Right hindlimb (tissue), 1 donor: Measurements from ENCODE around the gene SNAP29.
"Not testable (repeated sequence)": the region's sequence is repeated elsewhere in the genome, so short reads cannot be mapped to it uniquely, and the experiment has no call there.

Source experiments
- DNase-seq: peaks from one replicate; pipeline ENCODE4 v3.0.0-alpha.2; 2018

SNAP29 gene

DNA sequence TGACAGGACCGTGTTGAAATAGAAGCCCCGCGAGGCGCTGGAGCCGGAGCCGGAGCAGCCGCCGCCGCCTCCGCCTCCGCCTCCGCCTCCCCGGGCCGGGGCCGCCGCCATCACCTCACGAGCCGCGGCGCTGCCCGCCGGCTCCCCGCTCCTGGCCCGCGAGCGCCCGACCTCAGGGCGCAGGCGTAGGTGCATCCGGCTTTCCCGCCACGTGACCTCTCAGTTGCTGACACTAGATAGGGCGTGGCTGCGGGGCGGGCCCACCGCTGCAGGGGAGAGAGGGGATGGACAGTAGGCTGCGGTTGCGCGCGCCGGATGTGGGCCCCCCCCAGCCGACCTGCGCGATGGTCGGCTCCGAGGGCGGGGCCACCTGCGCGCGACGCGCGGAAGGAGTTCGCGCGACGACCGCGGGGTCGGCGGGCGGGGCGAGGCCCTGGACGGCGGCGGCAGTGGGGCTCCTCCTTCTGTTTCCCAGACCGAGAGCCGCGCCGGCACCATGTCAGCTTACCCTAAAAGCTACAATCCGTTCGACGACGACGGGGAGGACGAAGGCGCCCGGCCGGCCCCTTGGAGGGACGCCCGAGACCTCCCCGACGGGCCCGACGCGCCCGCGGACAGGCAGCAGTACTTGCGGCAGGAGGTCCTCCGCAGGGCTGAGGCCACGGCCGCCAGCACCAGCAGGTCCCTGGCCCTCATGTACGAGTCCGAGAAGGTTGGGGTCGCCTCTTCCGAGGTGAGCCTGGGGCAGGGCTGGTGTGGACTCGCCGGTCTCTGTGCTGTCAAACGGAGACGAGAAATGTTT lies at the start of gene SNAP29, which contains the start of gene PI4KA:
Gene SNAP29, plus strand, starts transcription at position 393 of the 802 bp plus-strand sequence. Its CDS starts 104 bp downstream, at position 497.
Gene PI4KA, minus strand, starts transcription at position 197 of the 802 bp plus-strand sequence. Its CDS starts 86 bp downstream, at position 111.
- DNase-seq, result peak; percentile 99

GRCh38 chr22:20809538-20810185 lies 49.1 kb upstream of the SNAP29 start:
- no peak for DNase-seq

DNA sequence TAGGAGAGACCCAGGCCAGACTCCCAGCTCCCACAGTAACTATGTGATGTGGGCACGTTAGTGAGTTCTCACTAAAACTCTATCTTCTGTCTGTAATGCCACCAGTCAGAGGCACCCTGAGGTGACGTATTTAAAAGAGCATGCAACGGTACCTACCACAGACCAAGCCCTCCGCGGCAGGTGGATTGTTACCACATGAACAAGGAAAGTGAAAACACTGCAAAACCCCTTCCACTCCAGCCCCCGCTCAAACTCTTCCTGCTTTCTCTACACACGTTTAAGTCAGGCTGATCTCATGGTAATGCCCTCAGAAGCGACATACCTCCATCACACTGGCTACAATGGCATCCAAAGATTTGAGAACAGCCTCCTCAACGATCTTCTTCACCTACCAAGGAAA lies 48.2 kb upstream of the SNAP29 start:
- no peak for DNase-seq

GRCh38 chr22:20811171-20811570 lies 47.6 kb upstream of the SNAP29 start:
- no peak for DNase-seq

DNA sequence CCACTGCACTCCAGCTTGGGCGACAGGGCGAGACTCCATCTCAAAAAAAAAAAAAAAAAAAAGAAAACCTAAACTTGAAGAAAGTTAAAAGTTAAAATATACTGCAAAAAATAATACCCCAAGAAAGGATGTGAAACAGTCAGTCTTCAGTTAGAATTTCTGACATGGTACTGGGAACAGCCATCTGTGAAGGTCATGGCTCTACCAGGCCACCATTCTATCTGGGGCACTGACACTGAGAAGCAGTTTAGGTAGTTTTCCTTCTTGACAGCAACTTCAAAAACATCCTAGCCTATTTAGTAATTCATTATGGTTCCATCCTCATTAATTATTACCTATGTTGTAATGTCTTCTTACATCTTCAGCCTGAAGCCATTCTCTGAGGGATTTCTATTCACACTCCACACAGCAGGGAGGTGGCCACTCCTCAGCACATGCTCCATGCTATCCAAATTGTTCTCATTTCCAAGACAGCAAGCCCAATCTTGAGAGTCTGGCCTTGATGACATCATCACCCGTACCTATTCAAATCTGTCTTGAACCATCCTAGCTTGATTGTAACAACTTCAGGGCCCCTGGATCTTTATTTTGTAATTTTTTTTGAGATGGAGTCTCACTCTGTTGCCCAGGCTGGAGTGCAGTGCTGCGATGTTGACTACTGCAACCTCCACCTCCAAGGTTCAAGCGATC lies 46.7 kb upstream of the SNAP29 start:
- DNase-seq, result no peak

DNA sequence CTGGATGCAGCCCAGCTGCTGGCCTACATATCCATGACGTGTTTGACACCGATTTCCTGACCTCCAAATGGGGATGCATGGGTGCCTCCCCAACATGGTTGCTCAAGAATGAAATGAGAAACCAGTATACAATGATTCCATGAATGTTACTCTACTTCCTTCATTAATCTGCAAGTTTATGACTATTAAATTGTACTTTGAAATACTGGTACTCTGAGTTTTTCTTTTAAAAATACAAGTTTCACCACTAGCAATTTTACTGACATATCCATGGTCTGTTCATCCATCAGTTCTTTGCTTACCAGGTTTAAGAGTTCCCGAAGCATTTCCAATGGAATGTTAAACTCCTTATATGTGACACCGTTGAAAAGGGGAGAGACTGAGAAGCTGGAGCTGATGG lies 45.8 kb upstream of the SNAP29 start:
- DNase-seq, result no peak

DNA sequence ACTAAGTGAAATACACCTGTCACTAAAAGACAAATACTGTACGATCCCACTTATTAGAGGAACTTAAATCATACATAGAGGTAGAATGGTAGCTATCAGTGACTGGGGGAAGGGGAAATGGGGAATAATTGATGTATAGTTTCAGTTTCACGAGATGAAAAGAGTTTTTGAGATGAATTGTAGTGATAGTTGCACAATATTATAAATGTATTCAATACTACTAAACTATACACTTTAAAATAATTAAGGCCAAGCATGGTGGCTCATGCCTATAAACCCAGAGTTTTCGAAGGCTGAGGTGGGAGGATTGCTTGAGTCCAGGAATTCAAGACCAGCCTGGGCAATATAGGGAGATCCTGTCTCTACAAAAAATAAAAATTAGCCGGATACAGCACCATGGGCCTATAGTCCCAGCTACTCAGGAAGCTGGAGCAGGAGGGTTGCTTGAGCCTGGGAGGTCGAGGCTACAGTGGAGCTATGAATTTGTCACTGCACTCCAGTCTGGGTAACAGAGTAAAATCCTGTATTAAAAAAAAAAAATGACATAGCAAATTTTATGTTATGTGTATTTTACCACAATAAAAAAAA lies 44.5 kb upstream of the SNAP29 start:
- DNase-seq, result no peak

DNA sequence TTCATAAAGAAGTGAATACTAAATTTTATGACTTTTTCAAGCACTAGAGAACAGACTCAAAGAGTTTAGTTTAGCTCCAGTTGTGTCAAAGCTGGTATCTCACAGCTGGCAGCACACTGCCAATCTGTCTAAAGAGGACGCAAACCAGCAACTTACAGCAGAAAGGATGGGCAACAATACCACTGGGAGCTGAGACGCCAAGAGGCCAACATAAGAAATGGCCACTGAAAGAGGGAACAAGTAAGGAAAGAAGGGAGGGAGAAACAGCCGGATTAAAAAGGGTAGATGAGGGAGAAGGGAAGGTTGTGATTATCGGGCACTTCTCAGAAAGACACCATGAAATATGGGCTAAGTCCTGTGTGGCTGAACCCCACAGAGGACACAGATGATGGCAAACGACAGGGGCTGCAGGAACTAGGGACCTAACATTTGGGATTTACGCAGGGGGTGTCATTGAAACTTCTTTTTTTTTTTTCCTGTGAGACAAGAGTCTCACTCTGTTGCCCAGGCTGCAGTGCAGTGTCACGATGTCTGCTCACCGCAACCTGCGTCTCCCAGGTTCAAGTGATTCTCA lies 43.2 kb upstream of the SNAP29 start:
- no peak for DNase-seq

GRCh38 chr22:20816559-20816958 lies 42.2 kb upstream of the SNAP29 start:
- DNase-seq, result no peak

DNA sequence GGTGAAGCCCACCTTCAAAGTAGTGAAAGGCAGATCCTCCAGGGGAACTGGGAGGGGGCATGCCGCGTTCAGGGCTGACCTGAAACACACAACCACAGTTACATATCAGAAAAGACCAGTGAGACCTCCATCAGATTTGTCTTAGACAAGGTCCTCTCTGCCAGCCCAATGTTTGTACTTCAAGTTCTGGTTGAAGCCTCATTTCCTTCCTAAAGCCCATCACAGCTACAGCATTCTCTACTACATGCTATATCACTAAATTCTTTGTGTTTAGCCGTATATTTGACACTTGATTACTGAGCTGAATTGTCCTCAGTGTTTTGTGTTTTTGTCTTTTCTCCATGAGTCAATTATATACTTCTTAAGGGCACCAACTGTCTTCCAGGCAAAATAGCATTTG lies 40.3 kb upstream of the SNAP29 start:
- no peak for DNase-seq

GRCh38 chr22:20819471-20819870 lies 39.3 kb upstream of the SNAP29 start:
- no peak for DNase-seq

DNA sequence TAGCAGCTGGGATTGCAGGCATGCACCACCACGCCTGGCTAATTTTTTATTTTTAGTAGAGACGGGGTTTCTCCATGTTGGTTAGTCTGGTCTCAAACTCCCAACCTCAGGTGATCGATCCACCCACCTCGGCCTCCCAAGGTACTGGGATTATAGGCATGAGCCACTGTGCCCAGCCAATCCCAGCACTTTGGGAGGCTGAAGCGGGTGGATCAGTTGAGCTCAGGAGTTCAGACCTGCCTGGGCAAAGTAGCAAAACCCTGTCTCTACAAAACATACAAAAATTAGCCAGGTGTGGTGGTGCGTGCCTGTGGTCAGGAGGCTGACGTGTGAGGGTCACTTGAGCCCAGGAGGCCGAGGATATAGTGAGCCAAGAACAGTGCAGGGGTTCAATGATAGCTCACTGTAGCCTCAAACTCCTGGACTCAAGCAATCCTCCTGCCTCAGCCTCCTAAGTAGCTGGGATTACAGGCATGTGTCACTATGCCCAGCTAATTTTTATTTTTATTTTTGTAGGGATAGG lies 37.0 kb upstream of the SNAP29 start:
- DNase-seq, result not testable (repeated sequence)

DNA sequence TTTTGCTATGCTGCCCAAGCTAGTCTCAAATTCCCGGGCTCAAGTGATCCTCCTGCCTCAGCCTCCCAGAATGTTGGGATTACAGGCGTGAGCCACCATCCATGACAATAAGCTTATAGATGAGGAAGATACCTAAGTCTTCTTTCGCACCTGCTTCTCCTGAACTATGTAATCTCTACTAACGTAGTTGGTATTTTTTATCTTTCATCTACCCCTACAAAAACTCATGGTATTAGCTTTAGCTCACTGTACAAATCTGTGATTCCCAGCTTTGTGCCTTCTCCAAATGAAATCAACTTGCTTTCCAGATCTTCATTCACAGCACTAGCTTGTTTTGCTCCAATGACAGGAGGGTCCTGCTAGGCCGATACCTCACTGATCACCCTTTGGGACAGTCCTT lies 36.6 kb upstream of the SNAP29 start:
- no peak for DNase-seq

- DNase-seq, result no peak
These were observed 35.5 kb upstream of the SNAP29 start for GRCh38 chr22:20823264-20823663.

GRCh38 chr22:20825216-20825615 lies 33.6 kb upstream of the SNAP29 start:
- DNase-seq, result not testable (repeated sequence)

DNA sequence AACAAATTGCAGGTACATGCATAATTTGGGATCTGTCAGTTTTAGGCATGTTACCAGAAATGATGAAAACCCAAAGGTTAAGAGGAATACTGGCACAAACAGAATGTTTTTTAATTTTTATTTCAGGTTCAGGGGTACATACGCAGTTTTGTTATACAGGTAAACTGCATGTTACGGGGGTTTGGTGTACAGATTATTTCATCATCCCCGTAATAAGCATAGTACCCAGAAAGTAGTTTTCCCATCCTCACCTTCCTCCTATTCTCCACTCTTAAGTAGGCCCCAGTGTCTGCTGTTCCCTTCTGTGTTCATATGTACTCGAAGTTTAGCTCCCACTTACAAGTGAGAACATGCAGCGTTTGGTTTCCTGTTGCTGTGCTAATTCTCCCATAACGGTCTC lies 33.2 kb upstream of the SNAP29 start:
- no peak for DNase-seq

GRCh38 chr22:20826373-20827152 lies 32.2 kb upstream of the SNAP29 start:
- not testable (repeated sequence) for DNase-seq

- no peak for DNase-seq
These were observed 29.2 kb upstream of the SNAP29 start for GRCh38 chr22:20829491-20830134.

DNA sequence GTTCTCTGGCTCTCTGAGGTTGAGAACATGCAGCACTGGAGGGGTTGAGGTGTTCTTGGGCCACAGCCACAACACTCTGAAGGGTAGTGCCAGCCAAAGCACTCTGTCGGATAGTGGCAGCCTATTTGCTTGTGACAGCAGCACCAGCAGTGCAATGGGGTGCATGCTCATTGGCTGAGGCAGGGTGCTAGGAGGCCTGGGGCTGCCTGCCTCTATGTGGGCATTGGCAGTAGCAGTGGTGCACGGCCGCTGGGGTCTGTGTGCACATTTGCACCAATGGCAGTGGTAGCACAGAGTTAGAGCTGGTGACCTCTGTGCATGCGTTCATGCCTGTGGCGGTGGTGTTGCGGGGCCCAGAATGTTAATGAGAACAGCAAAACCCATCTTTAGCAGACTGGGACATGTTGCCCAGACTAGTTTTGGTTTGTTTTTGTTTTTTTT lies 25.6 kb upstream of the SNAP29 start:
- DNase-seq, result no peak

GRCh38 chr22:20834206-20834605 lies 24.6 kb upstream of the SNAP29 start:
- DNase-seq, result no peak

GRCh38 chr22:20834725-20835124 lies 24.1 kb upstream of the SNAP29 start:
- DNase-seq, result no peak
